Measurements from ENCODE around the gene DCAF8L2.

The DCAF8L2 gene

DNA sequence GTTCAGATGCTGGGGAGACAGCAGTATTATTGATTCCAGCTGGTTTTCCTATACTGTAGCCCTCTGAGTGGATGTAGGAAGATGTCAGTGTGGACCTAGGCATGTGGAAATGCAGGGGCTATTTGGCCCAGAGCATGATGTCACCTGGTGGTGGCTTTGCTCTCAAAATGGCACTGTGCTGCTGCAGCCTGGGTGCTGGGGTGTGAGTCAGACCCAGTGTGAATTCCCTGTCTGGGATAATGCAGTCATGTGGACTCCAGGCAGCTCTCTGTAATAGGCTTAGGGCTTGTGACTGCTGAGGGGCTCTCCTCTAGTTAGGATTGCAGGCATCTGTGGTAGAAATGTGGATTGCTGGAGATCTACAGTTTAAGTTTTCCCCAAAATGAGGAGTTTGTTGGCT lies 70.7 kb downstream of the DCAF8L2 start:
- TF ChIP-seq, protein P1, sequence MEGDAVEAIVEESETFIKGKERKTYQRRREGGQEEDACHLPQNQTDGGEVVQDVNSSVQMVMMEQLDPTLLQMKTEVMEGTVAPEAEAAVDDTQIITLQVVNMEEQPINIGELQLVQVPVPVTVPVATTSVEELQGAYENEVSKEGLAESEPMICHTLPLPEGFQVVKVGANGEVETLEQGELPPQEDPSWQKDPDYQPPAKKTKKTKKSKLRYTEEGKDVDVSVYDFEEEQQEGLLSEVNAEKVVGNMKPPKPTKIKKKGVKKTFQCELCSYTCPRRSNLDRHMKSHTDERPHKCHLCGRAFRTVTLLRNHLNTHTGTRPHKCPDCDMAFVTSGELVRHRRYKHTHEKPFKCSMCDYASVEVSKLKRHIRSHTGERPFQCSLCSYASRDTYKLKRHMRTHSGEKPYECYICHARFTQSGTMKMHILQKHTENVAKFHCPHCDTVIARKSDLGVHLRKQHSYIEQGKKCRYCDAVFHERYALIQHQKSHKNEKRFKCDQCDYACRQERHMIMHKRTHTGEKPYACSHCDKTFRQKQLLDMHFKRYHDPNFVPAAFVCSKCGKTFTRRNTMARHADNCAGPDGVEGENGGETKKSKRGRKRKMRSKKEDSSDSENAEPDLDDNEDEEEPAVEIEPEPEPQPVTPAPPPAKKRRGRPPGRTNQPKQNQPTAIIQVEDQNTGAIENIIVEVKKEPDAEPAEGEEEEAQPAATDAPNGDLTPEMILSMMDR (IDR thresholded peaks at IDR 0.05; ENCODE audit: low read depth, low read length), result no peak
- in situ Hi-C loops (cut with HindIII; ENCODE audit: low sequenced_read_pairs), result no loop called here
- H3K4me3 ChIP-seq (ENCODE audit: low read depth, low read length), result no peak overlapping the region
- DNase-seq (ENCODE audit: low read depth, low spot score), result no peak

DNA sequence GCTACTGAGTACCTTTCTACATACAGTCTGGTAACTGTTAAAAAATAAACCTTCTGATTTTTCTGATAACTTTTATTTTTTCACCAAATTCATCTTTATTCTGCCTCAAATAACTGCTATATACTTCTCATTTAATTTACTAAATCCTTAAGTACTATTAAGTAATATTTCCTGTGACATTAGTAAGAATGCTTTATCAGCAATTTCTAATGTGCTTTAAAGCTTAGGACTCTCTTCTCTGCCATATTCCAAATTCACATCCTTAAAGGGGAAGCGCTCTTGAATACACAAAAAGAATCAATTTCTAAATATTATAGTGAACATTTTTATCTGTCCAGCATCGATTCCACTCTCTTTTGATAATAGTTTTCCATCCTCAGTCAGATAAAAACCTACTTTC lies 81.1 kb downstream of the DCAF8L2 start:
- DNase-seq (ENCODE audit: low read depth, low spot score), result no peak
- in situ Hi-C loops (cut with HindIII; ENCODE audit: low sequenced_read_pairs), result no loop called here
- TF ChIP-seq, protein P1 (IDR thresholded peaks at IDR 0.05; ENCODE audit: low read depth, low read length), result no peak

DNA sequence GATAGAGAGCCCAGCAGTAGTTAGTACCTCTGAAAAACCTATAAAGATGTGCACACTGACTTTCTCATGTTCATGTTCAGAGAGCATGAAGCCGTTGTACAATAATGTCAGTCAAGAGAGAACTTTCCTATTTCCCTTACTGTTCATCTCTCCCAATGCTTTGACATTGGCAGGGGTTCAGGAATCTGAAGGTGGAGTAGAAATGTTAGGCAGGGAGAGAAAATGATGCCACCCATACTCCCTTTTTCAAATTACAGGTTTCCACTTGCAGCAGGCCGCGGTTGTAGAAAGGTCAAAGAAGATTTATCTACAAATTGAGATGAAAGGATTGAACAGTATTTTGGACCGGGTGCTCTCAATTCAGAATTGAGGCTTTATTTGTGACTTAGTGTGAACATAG lies 84.3 kb downstream of the DCAF8L2 start:
- TF ChIP-seq, protein P1 (IDR thresholded peaks at IDR 0.05; ENCODE audit: low read depth, low read length), result no peak
- no peak for DNase-seq (ENCODE audit: low read depth, low spot score)
- in situ Hi-C loops (cut with HindIII; ENCODE audit: low sequenced_read_pairs), result no loop called here
- no peak overlapping the region for H3K4me3 ChIP-seq (ENCODE audit: low read depth, low read length)

More for the DNA sequence above, 81.1 kb downstream of the DCAF8L2 start:
- H3K4me3 ChIP-seq (ENCODE audit: low read depth, low read length), result no peak overlapping the region

DNA sequence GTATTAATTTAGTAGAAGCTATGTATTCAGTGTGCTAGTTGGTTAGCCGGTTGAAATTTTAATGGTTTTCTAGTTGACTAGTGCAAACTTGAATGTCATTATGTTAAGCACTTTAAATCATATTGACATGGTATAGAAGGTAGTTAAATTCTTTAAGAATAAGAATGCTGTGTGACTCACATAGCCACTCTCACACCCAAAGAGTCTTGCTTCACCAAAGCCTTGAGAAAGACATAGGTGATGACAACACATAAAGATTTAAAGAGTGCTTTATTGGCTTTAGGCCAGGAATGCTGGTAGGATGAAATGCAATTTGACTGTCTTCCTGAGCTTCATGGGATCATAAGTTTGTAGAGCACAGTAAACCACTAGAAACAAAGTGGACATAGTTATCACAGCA lies 85.3 kb downstream of the DCAF8L2 start:
- TF ChIP-seq, protein P1 (IDR thresholded peaks at IDR 0.05; ENCODE audit: low read depth, low read length), result no peak
- DNase-seq (ENCODE audit: low read depth, low spot score), result peak; percentile 52
- H3K4me3 ChIP-seq (ENCODE audit: low read depth, low read length), result no peak overlapping the region
- in situ Hi-C loops (cut with HindIII; ENCODE audit: low sequenced_read_pairs), result no loop called here

DNA sequence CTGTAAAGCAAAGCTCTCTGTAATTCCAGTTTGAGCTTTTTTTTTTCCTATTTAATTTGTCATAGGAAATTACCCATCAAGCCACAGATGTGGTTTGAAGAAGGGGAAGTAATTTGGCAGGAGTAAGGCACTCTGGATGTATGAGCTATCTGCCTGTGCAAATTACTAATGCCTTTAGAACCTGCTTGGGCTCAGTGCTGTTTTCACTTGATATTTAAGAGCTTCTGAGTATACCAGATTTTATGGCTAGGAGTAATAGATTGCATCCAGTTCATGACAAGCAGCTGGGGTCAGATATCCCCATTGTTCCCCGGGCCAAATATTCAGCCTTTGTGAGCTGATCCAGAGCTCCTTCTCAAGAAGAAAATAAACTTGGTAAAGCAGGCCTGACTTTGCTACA lies 89.1 kb downstream of the DCAF8L2 start:
- no peak overlapping the region for H3K4me3 ChIP-seq (ENCODE audit: low read depth, low read length)
- in situ Hi-C loops (cut with HindIII; ENCODE audit: low sequenced_read_pairs), result no loop called here
- TF ChIP-seq, protein P1 (IDR thresholded peaks at IDR 0.05; ENCODE audit: low read depth, low read length), result no peak
- peak; percentile 35 for DNase-seq (ENCODE audit: low read depth, low spot score)

DNA sequence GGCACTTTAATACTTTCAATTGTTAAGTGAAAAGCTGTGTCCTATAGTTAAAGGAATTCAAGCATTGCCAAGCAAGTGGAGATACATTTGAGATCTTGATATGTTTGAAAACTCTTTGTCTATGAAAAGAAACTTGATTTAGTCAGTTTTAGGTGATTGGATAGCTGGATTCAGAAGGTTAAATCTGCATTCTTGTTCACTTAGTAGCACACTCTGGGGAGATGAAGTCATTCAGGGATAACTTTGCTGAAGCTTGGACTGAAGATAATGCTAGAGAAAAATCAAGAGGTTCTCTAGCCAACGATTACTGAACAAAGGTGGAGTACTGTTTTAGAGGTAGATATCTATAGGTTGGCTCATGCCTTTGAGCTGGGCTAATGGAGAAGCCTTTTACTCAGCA lies 90.6 kb downstream of the DCAF8L2 start:
- TF ChIP-seq, protein P1 (IDR thresholded peaks at IDR 0.05; ENCODE audit: low read depth, low read length), result no peak
- DNase-seq (ENCODE audit: low read depth, low spot score), result peak; percentile 55
- no peak overlapping the region for H3K4me3 ChIP-seq (ENCODE audit: low read depth, low read length)
- in situ Hi-C loops (cut with HindIII; ENCODE audit: low sequenced_read_pairs), result no loop called here
